HFFc6 (cell line): ENCODE measurements around the gene SLC30A2. TPM values are rescaled to one million over a fixed set of nuclear protein-coding genes. Genes with fewer than 3 reads are reported as not detected.

Experiments
- DNase-seq: peaks from one replicate; pipeline ENCODE4 v3.0.0-alpha.2; 2018
- H3K27ac Mint-ChIP-seq: 2 replicates; pipeline ENCODE4 v1.8.0; 2020; ENCODE audit warnings: mild to moderate bottlenecking, mixed read lengths
- H3K27me3 Mint-ChIP-seq: 2 replicates; pipeline ENCODE4 v1.8.0; 2021; ENCODE audit warnings: mild to moderate bottlenecking, moderate library complexity, mixed read lengths; ENCODE audit not compliant: insufficient read depth
- H3K36me3 Mint-ChIP-seq: 2 replicates; pipeline ENCODE4 v1.8.0; 2021; ENCODE audit warnings: low read depth, mixed read lengths
- H3K4me1 Mint-ChIP-seq: 2 replicates; pipeline ENCODE4 v1.8.0; 2020; ENCODE audit warnings: low read depth, mixed read lengths
- H3K4me3 Mint-ChIP-seq: 2 replicates; pipeline ENCODE4 v1.8.0; 2020; ENCODE audit warnings: mild to moderate bottlenecking, moderate library complexity, mixed read lengths
- H3K9me3 Mint-ChIP-seq: 2 replicates; pipeline ENCODE4 v1.8.0; 2020; ENCODE audit warnings: mild to moderate bottlenecking, mixed read lengths
- CTCF ChIP-seq: fragments of 200-600 bp; sonication (generic); IDR thresholded peaks from 2 replicates; pipeline ENCODE4 v1.5.0; 2021; ENCODE audit warnings: antibody characterized with exemption, mild to moderate bottlenecking
- total RNA-seq, 6 experiments: library from RNA; stranded (reverse); fragmentation: NEBNext Ultra II Directional; extraction: Animal tissue kit (Norgen Biotek cat#: 25700); gene quantifications; 2 replicates in 1 of 6; 3 replicates in 5 of 6; pipeline ENCODE4 v1.2.3, GENCODE V29; 2021

Gene SLC30A2
- total RNA-seq, 6 experiments from 2014 or later: not detected

DNA sequence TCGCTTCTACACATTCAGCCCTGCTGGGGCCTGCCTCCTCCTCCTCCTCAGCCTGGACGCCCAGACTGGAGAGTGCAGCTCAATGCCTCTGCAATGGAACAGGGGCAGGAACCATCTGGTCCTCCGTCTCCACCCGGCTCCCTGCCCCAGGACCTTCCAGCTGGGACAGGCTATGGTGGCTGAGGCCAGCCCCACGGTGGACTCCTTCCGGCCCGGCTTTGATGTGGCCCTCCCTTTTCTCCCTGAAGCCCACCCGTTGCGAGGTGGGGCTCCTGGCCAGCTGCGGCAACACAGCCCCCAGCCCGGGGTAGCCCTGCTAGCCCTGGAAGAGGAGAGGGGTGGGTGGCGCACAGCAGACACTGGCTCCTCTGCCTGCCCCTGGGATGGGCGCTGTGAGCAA lies 22.9 kb downstream of the SLC30A2 start:
- TF ChIP-seq CTCF: no peak
- Mint-ChIP-seq H3K36me3 (no peaks in the 10 kb centered on the region; the same call in 1 of the 2 replicates), H3K27me3 (no peaks in the 10 kb centered on the region; the same call in 1 of the 2 replicates), H3K9me3 (no peaks in the 10 kb centered on the region), H3K27ac (peak overlapping the region; percentile 53; the same call in 1 of the 2 replicates), H3K4me3 (peak overlapping the region; percentile 95), H3K4me1 (peaks cover 79% of the 10 kb centered on the region)
- no peak for DNase-seq

- DNase-seq: no peak
- TF ChIP-seq CTCF: no peak
- Mint-ChIP-seq H3K27ac (peak overlapping the region; percentile 4; the same call in 1 of the 2 replicates), H3K27me3 (no peaks in the 10 kb centered on the region; the same call in 1 of the 2 replicates), H3K36me3 (no peaks in the 10 kb centered on the region; the same call in 1 of the 2 replicates), H3K4me1 (peaks cover 76% of the 10 kb centered on the region), H3K4me3 (peak overlapping the region; percentile 95), H3K9me3 (no peaks in the 10 kb centered on the region)
These were observed 23.5 kb downstream of the SLC30A2 start for GRCh38 chr1:26022404-26022779.

DNA sequence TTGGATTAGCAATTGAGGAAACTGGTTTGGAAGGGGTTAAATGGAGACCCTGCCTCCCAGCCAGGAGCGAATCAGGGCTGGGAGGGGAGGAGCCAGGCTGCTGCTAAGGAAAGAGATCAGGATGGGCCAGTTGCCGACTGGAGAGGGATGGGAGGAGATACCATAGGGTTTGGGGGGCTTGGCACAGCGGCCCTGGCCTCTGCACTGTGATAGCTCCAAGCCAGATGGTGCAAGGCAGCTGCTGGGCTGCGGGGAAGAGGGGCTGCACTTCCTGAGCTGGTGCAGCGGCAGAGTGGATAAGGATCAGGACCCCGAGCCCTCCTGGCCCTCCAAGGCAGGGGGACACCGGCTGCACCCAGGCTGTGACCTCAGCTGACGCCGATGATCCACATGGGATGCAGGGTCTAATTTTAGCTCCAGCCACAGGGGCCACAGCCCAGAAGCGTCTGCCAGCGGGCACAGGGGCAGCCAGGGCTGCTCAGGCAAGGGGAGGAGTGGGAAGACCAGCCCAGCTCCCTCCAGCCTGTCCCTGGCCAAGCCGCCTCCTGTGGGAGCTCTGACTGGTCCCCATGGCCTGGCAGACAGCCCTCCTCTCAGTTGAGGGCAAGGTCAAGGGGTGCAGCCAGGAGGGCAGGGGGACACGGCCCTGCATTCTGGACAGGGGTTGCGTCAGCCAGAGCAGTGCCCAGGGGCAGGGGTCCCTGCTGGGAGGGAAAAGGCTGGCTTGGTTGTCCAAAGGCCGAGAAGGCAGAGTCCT lies 24.1 kb downstream of the SLC30A2 start, which contains the start of gene EXTL1:
TSS of gene EXTL1 (plus strand) at position 129 of the 757 bp plus-strand sequence. CDS start 872 bp downstream, outside the sequence.
- Mint-ChIP-seq H3K9me3 (no peaks in the 10 kb centered on the region), H3K27me3 (no peaks in the 10 kb centered on the region; the same call in 1 of the 2 replicates), H3K4me1 (peaks cover 76% of the 10 kb centered on the region), H3K27ac (peak within 1 kb of the TSS; percentile 92), H3K36me3 (no peaks in the 10 kb centered on the region; the same call in 1 of the 2 replicates), H3K4me3 (peak within 1 kb of the TSS; percentile 95)
- TF ChIP-seq CTCF: no peak
- DNase-seq: peak; percentile 39

DNA sequence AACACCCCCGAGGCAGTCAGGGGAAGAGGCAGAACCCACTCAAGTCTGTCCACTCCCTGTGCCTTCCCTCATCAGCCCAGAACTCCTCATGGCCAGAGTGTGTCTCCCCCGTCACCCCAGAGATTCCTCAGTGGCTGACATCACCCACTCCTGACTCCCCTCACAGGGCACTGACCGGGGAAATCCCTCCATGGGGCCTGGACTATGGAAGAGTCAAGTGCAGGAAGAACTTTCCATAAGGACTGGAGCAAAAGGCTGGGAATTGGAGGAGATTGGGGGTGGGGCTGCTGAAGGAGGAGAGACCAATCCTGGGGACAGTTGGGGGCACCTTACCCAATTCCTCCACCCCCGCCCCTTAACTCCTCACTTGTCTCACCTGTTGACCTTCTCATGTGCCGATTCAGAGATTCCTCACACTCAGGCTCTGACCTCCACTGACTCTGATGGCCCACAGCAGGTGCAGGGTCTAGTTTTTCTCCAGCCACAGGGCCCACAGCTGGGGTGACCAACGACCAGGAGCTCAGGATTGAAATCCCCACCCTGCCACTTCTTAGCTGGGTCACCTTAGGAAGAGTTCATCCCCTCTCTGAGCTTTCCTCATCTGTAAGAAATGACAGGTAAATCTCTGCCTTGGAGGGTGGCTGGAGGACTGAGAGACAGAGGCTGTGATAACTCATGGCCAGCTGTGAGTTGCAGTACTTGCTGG lies 24.8 kb downstream of the SLC30A2 start:
- Mint-ChIP-seq H3K27me3 (no peaks in the 10 kb centered on the region; the same call in 1 of the 2 replicates), H3K4me3 (peak overlapping the region; percentile 95), H3K4me1 (peaks cover 81% of the 10 kb centered on the region), H3K36me3 (no peaks in the 10 kb centered on the region; the same call in 1 of the 2 replicates), H3K9me3 (no peaks in the 10 kb centered on the region), H3K27ac (peak overlapping the region; percentile 92)
- TF ChIP-seq CTCF: no peak
- no peak for DNase-seq

DNA sequence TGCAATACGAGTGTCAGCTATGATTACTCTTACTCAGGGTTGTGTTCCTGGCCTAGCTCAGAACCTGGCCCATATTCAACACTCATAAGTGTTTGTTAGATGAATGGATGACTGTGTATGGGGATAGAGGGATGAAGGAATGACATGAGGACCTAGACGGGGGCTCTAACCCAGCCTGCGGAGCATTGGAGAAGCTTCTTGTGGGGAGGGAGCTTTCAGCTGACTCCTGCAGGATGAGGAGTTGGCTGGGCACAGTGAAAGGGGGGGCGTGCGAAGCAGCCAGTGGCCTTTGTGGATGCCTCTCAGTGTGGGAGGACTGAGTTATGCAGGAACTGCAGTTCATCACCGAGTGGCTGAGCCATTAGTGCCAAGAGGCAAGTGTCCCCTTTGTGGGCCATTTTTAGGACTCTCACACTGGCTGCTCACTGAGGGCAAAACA lies 25.6 kb downstream of the SLC30A2 start:
- H3K4me1 Mint-ChIP-seq: peaks cover 85% of the 10 kb centered on the region
- no peaks in the 10 kb centered on the region for H3K9me3 Mint-ChIP-seq
- H3K27me3 Mint-ChIP-seq: no peaks in the 10 kb centered on the region; the same call in 1 of the 2 replicates
- H3K4me3 Mint-ChIP-seq: peak overlapping the region; percentile 95
- peak; percentile 78 for DNase-seq
- no peak for TF ChIP-seq CTCF
- H3K27ac Mint-ChIP-seq: peak overlapping the region; percentile 92
- H3K36me3 Mint-ChIP-seq: no peaks in the 10 kb centered on the region; the same call in 1 of the 2 replicates
